GM12801 (cell line): Measurements from ENCODE around the gene RAB37.

Experiments
- CTCF ChIP-seq: IDR thresholded peaks from one replicate; pipeline ENCODE4 v1.5.1; 2011; ENCODE audit warnings: control low read depth; ENCODE audit not compliant: insufficient read length; ENCODE audit errors: extremely low read depth

Gene RAB37

DNA sequence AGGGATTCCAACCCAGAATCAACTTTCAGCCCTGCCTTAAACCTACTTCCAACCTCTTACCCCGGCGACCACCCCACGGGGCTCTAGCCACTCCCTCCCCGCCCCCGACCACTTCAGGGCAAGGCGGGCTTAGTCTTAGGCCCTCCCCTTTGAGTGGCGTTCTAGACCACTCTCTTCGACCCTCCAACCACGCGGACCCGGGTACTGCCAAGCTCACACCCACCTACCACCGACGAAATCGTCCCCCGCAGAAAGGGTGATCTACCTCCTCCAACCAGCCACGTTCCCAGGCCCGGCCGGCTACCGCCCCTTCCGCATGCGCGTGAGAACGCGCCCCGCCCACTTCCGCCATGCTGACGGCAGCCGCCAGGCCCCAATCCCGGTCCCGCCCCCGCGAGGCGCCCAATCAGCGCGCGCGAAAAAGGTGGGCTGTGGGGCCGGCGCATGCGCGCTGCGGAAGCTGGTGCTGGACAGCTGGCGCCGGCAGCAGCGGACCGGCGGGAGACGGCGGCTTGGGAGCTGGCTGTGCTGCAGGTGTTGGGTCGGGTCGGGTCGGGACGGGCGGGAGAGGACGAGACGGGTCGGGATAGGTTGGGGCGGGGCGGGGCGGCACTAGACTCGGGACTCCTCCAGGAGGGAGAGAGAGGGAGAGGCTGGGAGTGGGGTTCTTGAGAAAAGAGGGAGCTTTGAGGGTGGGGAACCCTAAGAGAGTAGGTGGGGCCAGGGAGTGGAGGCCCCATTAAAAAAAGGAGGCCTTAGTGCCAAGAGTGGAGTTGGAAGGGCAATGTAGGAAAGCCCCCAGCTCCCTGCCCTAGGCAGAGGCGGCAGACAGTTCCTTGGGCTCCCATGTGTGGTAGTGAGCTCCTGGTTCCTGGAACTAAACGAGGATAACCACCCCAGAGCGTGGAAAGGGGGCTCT, 39.2 kb downstream of the RAB37 start, which contains the start of gene NAT9:
NAT9 (minus strand) TSS at position 302 of the 919 bp plus-strand sequence. CDS start 647 bp downstream, outside the sequence.
- no peak for TF ChIP-seq CTCF

DNA sequence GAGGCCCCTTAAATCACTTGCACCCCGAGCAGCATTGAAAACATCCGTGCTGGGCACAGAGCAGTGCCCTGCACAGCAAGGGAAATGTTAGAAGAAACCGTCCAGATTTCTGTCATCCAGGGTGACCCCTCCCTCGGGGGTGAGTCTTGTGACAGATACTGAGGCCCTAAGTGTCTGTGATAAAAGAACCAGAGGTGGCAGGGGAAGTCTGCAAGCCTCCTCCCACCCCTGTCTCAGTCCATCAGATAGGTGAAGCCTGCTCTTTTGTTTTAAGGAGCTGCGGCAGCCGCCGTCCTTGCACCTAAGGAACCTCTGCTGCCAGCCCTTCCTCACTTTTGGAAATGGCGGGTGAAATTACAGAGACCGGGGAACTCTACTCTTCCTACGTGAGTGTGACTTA, 39.9 kb downstream of the RAB37 start:
- TF ChIP-seq CTCF: no peak

- no peak for TF ChIP-seq CTCF
Observed at GRCh38 chr17:74777901-74778515, 41.0 kb downstream of the RAB37 start.

DNA sequence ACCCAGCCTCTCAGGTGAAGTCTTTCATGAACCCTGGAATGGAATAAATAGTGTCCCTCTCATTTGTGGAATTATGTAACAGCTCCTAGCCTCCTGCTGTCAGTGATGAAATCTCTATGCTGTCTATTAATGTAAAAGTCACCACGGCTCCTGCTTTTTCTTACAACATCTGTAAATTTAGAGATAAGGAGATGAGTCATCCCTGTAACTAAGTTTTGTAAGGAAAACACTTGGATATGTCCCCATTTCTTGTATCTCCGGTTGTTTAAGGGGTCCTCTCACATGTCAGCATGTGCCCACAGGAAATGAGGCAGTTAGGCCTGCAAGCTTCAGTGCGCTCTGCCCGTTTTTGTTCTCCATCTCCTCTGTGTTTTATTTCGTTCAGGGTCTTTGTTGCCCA, 41.9 kb downstream of the RAB37 start:
- TF ChIP-seq CTCF: no peak

GRCh38 chr17:74779501-74779900, 42.4 kb downstream of the RAB37 start:
- no peak for TF ChIP-seq CTCF

DNA sequence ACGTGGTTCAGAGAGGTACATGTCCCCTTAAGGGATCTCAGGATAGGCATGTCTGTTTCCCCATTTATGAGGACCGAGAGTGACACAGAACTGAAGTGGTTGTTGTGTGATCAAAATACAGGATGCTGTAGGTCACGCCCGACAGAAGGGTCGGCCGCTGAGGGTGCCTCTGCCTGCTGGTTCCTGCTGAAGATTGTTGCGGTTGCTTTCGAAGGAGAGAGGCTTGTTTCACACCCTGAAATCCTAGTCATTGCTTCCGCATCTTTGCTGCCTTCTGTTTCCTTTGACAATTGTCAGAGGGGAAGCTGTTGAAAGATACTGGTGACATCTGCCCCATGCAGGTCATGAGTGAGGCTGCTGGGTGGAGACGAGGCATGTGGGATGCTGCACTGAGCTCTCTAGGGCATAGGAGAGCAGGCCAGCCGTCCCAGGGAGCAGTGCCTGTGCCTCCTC, 42.9 kb downstream of the RAB37 start:
- TF ChIP-seq CTCF: no peak

DNA sequence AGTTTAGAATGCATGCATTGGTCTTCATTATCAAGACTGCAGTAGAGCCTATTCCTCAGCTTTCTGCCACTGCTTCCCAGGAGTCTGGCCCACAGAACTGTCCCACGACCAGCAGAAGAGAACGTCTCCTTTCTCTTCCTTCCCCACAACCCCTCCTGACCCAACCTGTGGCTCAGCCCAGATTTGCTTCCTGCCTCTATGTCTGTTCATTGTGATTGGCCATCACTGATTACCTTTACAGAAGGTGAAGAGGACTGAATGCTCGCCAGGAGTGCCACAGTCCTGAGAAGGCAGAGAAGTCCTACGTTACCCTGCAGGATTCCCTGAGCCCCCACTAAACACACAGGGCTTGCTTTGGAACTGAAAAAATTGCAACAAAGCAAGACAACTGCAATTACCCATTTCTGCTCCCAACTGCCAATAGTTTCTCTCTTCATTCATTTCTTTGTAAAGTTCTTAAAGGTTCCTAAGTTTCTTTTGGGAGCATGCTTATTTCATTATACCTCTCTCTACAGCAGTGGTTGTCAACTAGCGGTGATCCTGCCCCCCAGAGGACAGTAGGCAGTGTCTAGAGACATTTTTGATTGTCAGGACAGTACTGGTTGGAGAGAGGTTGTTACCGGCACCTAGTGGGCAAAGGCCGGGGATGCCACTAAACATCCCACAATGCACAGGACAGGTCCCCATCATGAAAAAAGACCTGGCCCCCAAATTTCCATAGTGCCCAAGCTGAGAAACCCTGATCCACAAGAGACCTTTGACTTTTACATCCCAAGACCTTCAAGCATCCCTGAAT, 43.6 kb downstream of the RAB37 start:
- no peak for TF ChIP-seq CTCF
